ENCODE data around the gene IRF4.

The IRF4 gene

DNA sequence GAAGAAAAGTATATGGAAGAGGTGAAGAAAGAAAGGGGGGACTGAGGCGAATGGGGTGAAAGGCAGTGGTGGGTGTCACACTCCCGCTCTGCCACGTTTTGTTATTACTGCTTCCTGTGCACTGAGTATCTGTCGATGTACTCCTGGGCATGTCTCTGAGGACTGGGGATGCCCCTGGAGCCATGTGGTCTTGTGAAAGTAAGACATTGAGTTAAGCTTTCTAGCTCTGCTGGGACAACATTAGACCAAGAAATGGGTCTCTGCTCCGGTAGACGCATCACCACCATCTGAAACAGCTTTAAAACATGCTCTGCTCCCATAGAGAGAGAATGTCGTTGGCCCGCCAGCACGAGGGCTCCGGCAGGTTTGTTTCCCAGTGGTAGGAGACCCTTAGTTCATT lies 40.0 kb downstream of the IRF4 start (continued):
- TF ChIP-seq, protein P1, sequence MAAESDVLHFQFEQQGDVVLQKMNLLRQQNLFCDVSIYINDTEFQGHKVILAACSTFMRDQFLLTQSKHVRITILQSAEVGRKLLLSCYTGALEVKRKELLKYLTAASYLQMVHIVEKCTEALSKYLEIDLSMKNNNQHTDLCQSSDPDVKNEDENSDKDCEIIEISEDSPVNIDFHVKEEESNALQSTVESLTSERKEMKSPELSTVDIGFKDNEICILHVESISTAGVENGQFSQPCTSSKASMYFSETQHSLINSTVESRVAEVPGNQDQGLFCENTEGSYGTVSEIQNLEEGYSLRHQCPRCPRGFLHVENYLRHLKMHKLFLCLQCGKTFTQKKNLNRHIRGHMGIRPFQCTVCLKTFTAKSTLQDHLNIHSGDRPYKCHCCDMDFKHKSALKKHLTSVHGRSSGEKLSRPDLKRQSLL (tag by site-specific recombination; IDR thresholded peaks at IDR 0.05): no peak
- TF ChIP-seq, protein P2, sequence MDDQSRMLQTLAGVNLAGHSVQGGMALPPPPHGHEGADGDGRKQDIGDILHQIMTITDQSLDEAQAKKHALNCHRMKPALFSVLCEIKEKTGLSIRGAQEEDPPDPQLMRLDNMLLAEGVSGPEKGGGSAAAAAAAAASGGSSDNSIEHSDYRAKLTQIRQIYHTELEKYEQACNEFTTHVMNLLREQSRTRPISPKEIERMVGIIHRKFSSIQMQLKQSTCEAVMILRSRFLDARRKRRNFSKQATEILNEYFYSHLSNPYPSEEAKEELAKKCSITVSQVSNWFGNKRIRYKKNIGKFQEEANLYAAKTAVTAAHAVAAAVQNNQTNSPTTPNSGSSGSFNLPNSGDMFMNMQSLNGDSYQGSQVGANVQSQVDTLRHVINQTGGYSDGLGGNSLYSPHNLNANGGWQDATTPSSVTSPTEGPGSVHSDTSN (CRISPR knock-in tag; IDR thresholded peaks at IDR 0.05): no peak
- TF ChIP-seq ZNF792 (tag by site-specific recombination; IDR thresholded peaks at IDR 0.05): no peak
- TF ChIP-seq ZSCAN4 (tag by site-specific recombination; IDR thresholded peaks at IDR 0.05): no peak

DNA sequence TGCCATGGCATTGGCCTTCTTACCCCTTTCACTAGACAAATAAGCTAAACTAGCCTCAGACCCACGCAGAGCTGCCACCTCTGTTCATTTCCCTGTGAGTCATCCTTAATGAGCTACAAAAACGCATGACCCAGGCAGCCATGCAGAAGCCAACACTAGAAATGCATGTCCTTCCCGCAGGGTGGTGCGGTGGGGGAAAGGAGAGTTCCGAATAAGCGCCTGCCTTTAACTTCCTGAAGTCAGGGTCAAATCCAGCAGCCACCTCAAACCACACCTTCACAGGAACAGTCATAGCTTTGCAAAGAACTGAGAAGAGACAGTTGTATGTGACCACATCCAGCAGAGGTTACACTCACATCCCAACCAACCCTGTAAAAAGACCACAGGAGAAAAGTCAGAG lies 40.4 kb downstream of the IRF4 start:
- Histone ChIP-seq H3K27ac (ENCODE audit: extremely low read depth, low read depth, low read length) (no peak overlapping the region), H3K4me1 (ENCODE audit: control insufficient read depth, insufficient read depth, low read length) (no peaks in the 10 kb centered on the region), H3K4me3 (ENCODE audit: low read depth, low read length) (no peak overlapping the region), H3K9me3 (ENCODE audit: control insufficient read depth, insufficient read depth, low read depth, low read length) (no peaks in the 10 kb centered on the region), H3K36me3 (ENCODE audit: control insufficient read depth in 2 of 2, insufficient read depth in 1 of 2, low read length in 2 of 2) (no peaks in the 10 kb centered on the region)
- ChIA-PET CTCF (interaction anchor here (0.6 kb wide), 2 partner anchors 355 kb away, joined by 3 to 4 read pairs; no protein-coding TSS in a partner anchor), POLR2A (no interaction called here)
- 0 out of 2 replicates have a peak, but pooled peaks have one; percentile 7 for TF ChIP-seq GLIS1 (tag by site-specific recombination; IDR thresholded peaks at IDR 0.05)
- no peak for TF ChIP-seq ZNF658 (tag by site-specific recombination; IDR thresholded peaks at IDR 0.05)

DNA sequence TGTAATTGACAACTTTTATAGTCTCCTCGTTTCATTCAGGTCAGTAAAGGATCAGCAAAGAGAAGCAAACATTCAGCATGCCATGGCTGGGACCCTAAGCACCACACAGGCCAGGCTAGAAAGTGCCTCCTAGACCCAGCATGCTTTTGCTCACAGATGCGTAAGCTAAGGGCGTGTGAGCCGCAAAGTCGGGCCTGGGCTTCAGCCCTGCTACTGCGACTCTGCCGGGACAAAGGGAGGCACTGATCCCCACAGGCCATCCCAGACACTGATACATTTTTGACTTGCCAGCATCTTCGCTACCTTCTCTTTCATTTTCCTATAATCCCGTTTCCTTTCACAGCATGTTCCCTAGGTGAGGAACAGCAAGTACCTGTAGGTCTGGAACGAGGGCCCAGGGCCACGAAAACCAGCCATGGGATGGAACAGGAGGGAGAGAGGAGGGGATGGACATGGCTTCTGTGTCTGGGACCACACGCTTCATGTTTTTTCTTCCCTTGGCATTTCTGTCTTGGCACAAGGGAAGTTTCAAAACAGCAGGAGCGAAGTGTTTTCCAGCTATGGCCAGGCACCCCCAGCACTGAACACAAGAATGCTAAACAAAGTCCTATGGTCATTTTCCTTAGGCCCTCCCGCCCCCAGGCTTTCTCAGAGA lies 42.6 kb downstream of the IRF4 start:
- ChIA-PET POLR2A (no interaction called here), CTCF (interaction anchor here (0.6 to 1.7 kb wide), 4 partner anchors 25 to 526 kb away, joined by 3 to 6 read pairs (median 4); no protein-coding TSS in a partner anchor)
- TF ChIP-seq ZNF707 (tag by site-specific recombination; IDR thresholded peaks at IDR 0.05) (no peak), ZSCAN4 (tag by site-specific recombination; IDR thresholded peaks at IDR 0.05) (no peak), ZNF510 (tag by site-specific recombination; IDR thresholded peaks at IDR 0.05; ENCODE audit: insufficient replicate concordance) (no peak), ZNF335 (tag by site-specific recombination; conservative IDR thresholded peaks at IDR 0.05) (no peak), PRDM1 (tag by site-specific recombination; IDR thresholded peaks at IDR 0.05) (no peak), ZNF132 (tag by site-specific recombination; IDR thresholded peaks at IDR 0.05; ENCODE audit: borderline replicate concordance) (no peak), ZNF747 (tag by site-specific recombination; IDR thresholded peaks at IDR 0.05) (no peak)
- no peak overlapping the region for H3K4me3 ChIP-seq (ENCODE audit: low read depth, low read length)
- H3K4me1 ChIP-seq (ENCODE audit: control insufficient read depth, insufficient read depth, low read length): no peaks in the 10 kb centered on the region
- no peaks in the 10 kb centered on the region for H3K36me3 ChIP-seq (ENCODE audit: control insufficient read depth in 2 of 2, insufficient read depth in 1 of 2, low read length in 2 of 2)
- H3K27ac ChIP-seq (ENCODE audit: extremely low read depth, low read depth, low read length): no peak overlapping the region
- H3K9me3 ChIP-seq (ENCODE audit: control insufficient read depth, insufficient read depth, low read depth, low read length): no peaks in the 10 kb centered on the region

DNA sequence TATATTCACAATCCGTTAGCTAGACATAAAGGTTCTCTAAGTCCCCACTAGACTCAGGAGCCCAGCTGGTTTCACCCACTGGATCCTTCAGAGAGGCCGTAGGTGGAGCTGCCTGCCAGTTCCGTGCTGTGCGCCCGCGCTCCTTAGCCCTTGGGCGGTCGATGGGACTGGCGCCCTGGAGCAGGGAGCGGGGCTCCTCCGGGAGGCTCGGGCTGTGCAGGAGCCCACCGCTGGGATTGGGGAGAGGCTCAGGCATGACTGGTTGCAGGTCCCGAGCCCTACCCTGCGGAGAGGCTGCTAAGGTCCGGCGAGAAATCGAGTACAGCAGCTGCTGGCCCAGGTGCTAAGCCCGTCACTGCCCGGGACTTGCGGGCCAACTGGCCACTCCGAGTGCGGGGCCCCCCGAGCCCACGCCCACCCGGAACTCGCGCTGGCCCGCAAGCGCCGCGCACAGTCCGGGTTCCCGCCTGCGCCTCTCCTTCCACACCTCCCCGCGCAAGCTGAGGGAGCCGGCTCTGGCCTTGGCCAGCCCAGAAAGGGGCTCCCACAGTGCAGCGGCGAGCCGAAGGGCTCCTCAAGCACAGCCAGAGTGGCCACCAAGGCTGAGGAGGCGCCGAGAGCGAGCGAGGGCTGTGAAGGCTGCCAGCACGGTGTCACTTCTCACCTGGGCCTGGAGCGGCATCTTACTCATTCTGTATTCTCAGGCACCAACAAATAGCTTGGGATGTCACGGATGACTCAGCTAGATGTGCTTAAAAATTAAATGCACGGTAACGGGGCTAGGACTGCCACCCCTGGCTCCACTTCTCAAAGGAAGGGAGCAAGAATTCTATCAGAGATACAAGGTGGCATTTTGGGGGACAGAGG lies 44.1 kb downstream of the IRF4 start:
- no peak for TF ChIP-seq SALL2 (tag by site-specific recombination; IDR thresholded peaks at IDR 0.05; ENCODE audit: borderline replicate concordance)
- TF ChIP-seq KLF10 (tag by site-specific recombination; IDR thresholded peaks at IDR 0.05): no peak
- no peak for TF ChIP-seq ZNF513 (tag by site-specific recombination; IDR thresholded peaks at IDR 0.05)
- TF ChIP-seq ZSCAN30 (tag by site-specific recombination; IDR thresholded peaks at IDR 0.05): no peak
- no peak for TF ChIP-seq ZNF76 (tag by site-specific recombination; IDR thresholded peaks at IDR 0.05; ENCODE audit: borderline replicate concordance, low read depth)
- TF ChIP-seq IKZF3 (tag by site-specific recombination; IDR thresholded peaks at IDR 0.05): no peak
- TF ChIP-seq ZBTB7A (tag by site-specific recombination; IDR thresholded peaks at IDR 0.05; ENCODE audit: low read depth): no peak
- no peak for TF ChIP-seq ZNF354C (tag by site-specific recombination; IDR thresholded peaks at IDR 0.05; ENCODE audit: borderline replicate concordance, low read depth)
- TF ChIP-seq BCL11B (tag by site-specific recombination; IDR thresholded peaks at IDR 0.05; ENCODE audit: low read depth): no peak
- H3K9me3 ChIP-seq (ENCODE audit: control insufficient read depth, insufficient read depth, low read depth, low read length): no peaks in the 10 kb centered on the region
- no peak overlapping the region for H3K4me3 ChIP-seq (ENCODE audit: low read depth, low read length)
- H3K4me1 ChIP-seq (ENCODE audit: control insufficient read depth, insufficient read depth, low read length): no peaks in the 10 kb centered on the region
- H3K27ac ChIP-seq (ENCODE audit: extremely low read depth, low read depth, low read length): no peak overlapping the region
- CTCF ChIA-PET: interaction anchor here (0.7 to 1.7 kb wide), 3 partner anchors 27 to 626 kb away, joined by 3 to 6 read pairs (median 3); no protein-coding TSS in a partner anchor
- H3K36me3 ChIP-seq (ENCODE audit: control insufficient read depth in 2 of 2, insufficient read depth in 1 of 2, low read length in 2 of 2): no peaks in the 10 kb centered on the region
- POLR2A ChIA-PET: interaction anchor here (0.6 kb wide), 1 partner anchor 547 kb away, joined by 4 read pairs; no protein-coding TSS in a partner anchor
